Measurements from ENCODE around the gene TIRAP. TPM values are rescaled to one million over a fixed set of nuclear protein-coding genes. Genes with fewer than 3 reads are reported as not detected.

The TIRAP gene
- total and polyA plus RNA-seq, 2 of the 8 experiments (the other 6 are each of a cell fraction or from before 2014, with no cell fraction given): 5.3 TPM

GRCh38 chr11:126328938-126329643 lies 46.2 kb downstream of the TIRAP start (continued):
- no peak for TF ChIP-seq ATF3 (IDR thresholded peaks at IDR 0.05; ENCODE audit: insufficient read depth, low read depth, low read length)
- TF ChIP-seq YY1 (IDR thresholded peaks at IDR 0.05; ENCODE audit: low read depth, low read length): no peak

All from H1 (cell line).